GM23248 (cell line): ENCODE measurements around the gene ZNF384.
"Not testable (repeated sequence)": the region's sequence is repeated elsewhere in the genome, so short reads cannot be mapped to it uniquely, and the experiment has no call there.

Experiments
- EZH2 ChIP-seq: fragments of 200-600 bp; sonication (generic); IDR thresholded peaks from 2 replicates; pipeline ENCODE4 v1.6.1; 2018; ENCODE audit warnings: antibody characterized with exemption, mild to moderate bottlenecking; ENCODE audit not compliant: insufficient read depth, poor library complexity, severe bottlenecking
- EZH2phosphoT487 ChIP-seq: fragments of 200-600 bp; sonication (generic); IDR thresholded peaks from 2 replicates; pipeline ENCODE4 v1.6.1; 2018; ENCODE audit warnings: antibody characterized with exemption, moderate library complexity, mild to moderate bottlenecking, low read depth; ENCODE audit not compliant: insufficient read depth

- TF ChIP-seq EZH2phosphoT487, EZH2: not testable (repeated sequence)
Measured at GRCh38 chr12:6708351-6708750, 19.2 kb upstream of the ZNF384 start.
